HEK293 (cell line): ENCODE results near the gene C3.

Source experiments
- CTCF ChIA-PET: fragments of 350-600 bp; formaldehyde crosslinking; extraction: SDS; loops from one replicate; lab custom pipeline; 2021; ENCODE audit warnings: antibody characterized with exemption; lab: Yijun Ruan, JAX
- POLR2A ChIA-PET: fragments of 300-600 bp; formaldehyde crosslinking; extraction: SDS; loops from one replicate; lab custom pipeline; 2020; ENCODE audit warnings: antibody characterized with exemption, inconsistent platforms; lab: Yijun Ruan, JAX
- H3K27ac ChIP-seq: fragments of 200-500 bp; sonication (Bioruptor generic); 2 replicates; pipeline ENCODE4 v1.5.1; 2014; ENCODE audit warnings: low read depth, low read length, control low read depth, inconsistent platforms; ENCODE audit errors: extremely low read depth
- H3K36me3 ChIP-seq, 2 experiments: fragments of 200-500 bp in 1 of 2; sonication (Bioruptor generic) in 1 of 2; 1 replicate in 1 of 2; 2 replicates in 1 of 2; pipeline ENCODE4 v1.5.1; 2014 to 2017; ENCODE audit warnings: inconsistent platforms in 2 of 2, low read length in 2 of 2; ENCODE audit not compliant: control insufficient read depth in 2 of 2, insufficient read depth in 1 of 2
- H3K4me1 ChIP-seq: fragments of 200-500 bp; sonication (Bioruptor generic); 2 replicates; pipeline ENCODE4 v1.5.1; 2014; ENCODE audit warnings: mild to moderate bottlenecking, low read length, inconsistent platforms; ENCODE audit not compliant: control insufficient read depth, insufficient read depth
- H3K4me3 ChIP-seq: 2 replicates; pipeline ENCODE4 v1.5.1; 2011; ENCODE audit warnings: low read depth, mild to moderate bottlenecking, control low read depth, low read length, moderate library complexity
- H3K9me3 ChIP-seq: fragments of 200-500 bp; sonication (Bioruptor generic); 2 replicates; pipeline ENCODE4 v1.5.1; 2014; ENCODE audit warnings: low read depth, low read length, inconsistent platforms; ENCODE audit not compliant: control insufficient read depth, insufficient read depth
- BCL11A ChIP-seq: fragments of 450-650 bp; formaldehyde crosslinking; IDR thresholded peaks from 2 replicates; pipeline ENCODE4 v1.5.1; 2016; ENCODE audit warnings: low read depth, missing biosample characterization, missing genetic modification characterization
- EGR2 ChIP-seq: fragments of 450-650 bp; formaldehyde crosslinking; IDR thresholded peaks from 2 replicates; pipeline ENCODE4 v1.5.1; 2016; ENCODE audit warnings: low read depth, missing biosample characterization, missing genetic modification characterization
- HOXC10 ChIP-seq: sonication (generic); formaldehyde crosslinking; IDR thresholded peaks from 2 replicates; pipeline ENCODE4 v1.8.1; 2023; ENCODE audit warnings: mild to moderate bottlenecking, missing genetic modification reagents
- KLF1 ChIP-seq: fragments of 450-650 bp; formaldehyde crosslinking; IDR thresholded peaks from 2 replicates; pipeline ENCODE4 v1.5.1; 2016; ENCODE audit warnings: missing biosample characterization, missing genetic modification characterization
- KLF8 ChIP-seq: fragments of 450-650 bp; formaldehyde crosslinking; IDR thresholded peaks from 2 replicates; pipeline ENCODE4 v1.5.1; 2016; ENCODE audit warnings: missing biosample characterization, missing genetic modification characterization
- SALL2 ChIP-seq: fragments of 450-650 bp; formaldehyde crosslinking; IDR thresholded peaks from 2 replicates; pipeline ENCODE4 v1.5.0; 2017; ENCODE audit warnings: missing biosample characterization, mild to moderate bottlenecking, missing genetic modification characterization, borderline replicate concordance
- SETDB1 ChIP-seq: IDR thresholded peaks from one replicate; pipeline ENCODE4 v1.6.1; 2017; ENCODE audit warnings: mild to moderate bottlenecking, low read length, moderate library complexity, mixed read lengths; ENCODE audit not compliant: insufficient read length
- SP3 ChIP-seq: fragments of 450-650 bp; formaldehyde crosslinking; IDR thresholded peaks from 2 replicates; pipeline ENCODE4 v1.5.1; 2016; ENCODE audit warnings: missing biosample characterization, missing genetic modification characterization
- YY1 ChIP-seq: fragments of 450-650 bp; formaldehyde crosslinking; IDR thresholded peaks from 2 replicates; pipeline ENCODE4 v1.5.1; 2018; ENCODE audit warnings: missing biosample characterization, missing genetic modification characterization
- ZBTB20 ChIP-seq: fragments of 450-650 bp; formaldehyde crosslinking; IDR thresholded peaks from 2 replicates; pipeline ENCODE4 v1.5.1; 2016; ENCODE audit warnings: missing biosample characterization, missing genetic modification characterization
- ZBTB8A ChIP-seq: fragments of 450-650 bp; formaldehyde crosslinking; IDR thresholded peaks from 2 replicates; pipeline ENCODE4 v1.5.1; 2016; ENCODE audit warnings: missing biosample characterization, missing genetic modification characterization
- ZNF175 ChIP-seq: fragments of 450-650 bp; formaldehyde crosslinking; IDR thresholded peaks from 2 replicates; pipeline ENCODE4 v1.5.1; 2016; ENCODE audit warnings: missing biosample characterization, missing genetic modification characterization
- ZNF202 ChIP-seq: fragments of 450-650 bp; formaldehyde crosslinking; IDR thresholded peaks from 2 replicates; pipeline ENCODE4 v1.5.1; 2016; ENCODE audit warnings: missing biosample characterization, missing genetic modification characterization, borderline replicate concordance
- ZNF280D ChIP-seq: fragments of 450-650 bp; formaldehyde crosslinking; IDR thresholded peaks from 2 replicates; pipeline ENCODE4 v1.5.1; 2016; ENCODE audit warnings: missing biosample characterization, missing genetic modification characterization
- ZNF302 ChIP-seq: fragments of 450-650 bp; formaldehyde crosslinking; IDR thresholded peaks from 2 replicates; pipeline ENCODE4 v1.5.1; 2016; ENCODE audit warnings: missing biosample characterization, missing genetic modification characterization, low read depth
- ZNF423 ChIP-seq: fragments of 450-650 bp; formaldehyde crosslinking; IDR thresholded peaks from 2 replicates; pipeline ENCODE4 v1.5.1; 2016; ENCODE audit warnings: missing biosample characterization, missing genetic modification characterization
- ZNF513 ChIP-seq: fragments of 450-650 bp; IDR thresholded peaks from 2 replicates; pipeline ENCODE4 v1.5.1; 2018; ENCODE audit warnings: missing biosample characterization, missing genetic modification characterization
- ZNF518A ChIP-seq: fragments of 450-650 bp; formaldehyde crosslinking; conservative IDR thresholded peaks from 2 replicates; pipeline ENCODE4 v1.5.1; 2016; ENCODE audit warnings: low read depth, missing biosample characterization, missing genetic modification characterization
- ZNF549 ChIP-seq: fragments of 450-650 bp; IDR thresholded peaks from 2 replicates; pipeline ENCODE4 v1.5.1; 2018; ENCODE audit warnings: missing biosample characterization, missing genetic modification characterization, mild to moderate bottlenecking, inconsistent platforms, moderate library complexity
- ZNF654 ChIP-seq: fragments of 450-650 bp; formaldehyde crosslinking; IDR thresholded peaks from 2 replicates; pipeline ENCODE4 v1.5.1; 2016; ENCODE audit warnings: low read depth, missing biosample characterization, missing genetic modification characterization
- ZNF785 ChIP-seq: fragments of 450-650 bp; formaldehyde crosslinking; IDR thresholded peaks from 2 replicates; pipeline ENCODE4 v1.5.1; 2016; ENCODE audit warnings: missing biosample characterization, missing genetic modification characterization

Gene C3

GRCh38 chr19:6682607-6683128 lies 37.8 kb downstream of the C3 start:
- TF ChIP-seq EGR2 (tag by site-specific recombination), result no peak
- no peak for TF ChIP-seq SP3 (tag by site-specific recombination)
- no peak for TF ChIP-seq KLF1 (tag by site-specific recombination)
- no peak for TF ChIP-seq ZNF654
- no peak for TF ChIP-seq ZNF280D (tag by site-specific recombination)
- no peak for TF ChIP-seq ZNF785 (tag by site-specific recombination)
- TF ChIP-seq ZNF302, result no peak
- TF ChIP-seq BCL11A (tag by site-specific recombination), result no peak
- POLR2A ChIA-PET, result no interaction called here
- no peak overlapping the region for H3K27ac ChIP-seq

GRCh38 chr19:6680141-6680540 lies 40.3 kb downstream of the C3 start:
- Histone ChIP-seq H3K36me3 (no peaks in the 10 kb centered on the region), H3K4me3 (no peak overlapping the region), H3K9me3 (no peaks in the 10 kb centered on the region), H3K4me1 (no peaks in the 10 kb centered on the region), H3K27ac (no peak overlapping the region)
- TF ChIP-seq ZNF280D (tag by site-specific recombination) (no peak), YY1 (tag by site-specific recombination) (no peak), ZNF549 (no peak), ZNF175 (tag by site-specific recombination) (no peak), HOXC10 (CRISPR knock-in tag) (no peak), SP3 (tag by site-specific recombination) (no peak), ZNF202 (no peak), ZBTB8A (tag by site-specific recombination) (no peak), SALL2 (tag by site-specific recombination) (no peak), ZNF513 (no peak), ZBTB20 (tag by site-specific recombination) (no peak), SETDB1 (no peak), ZNF518A (tag by site-specific recombination) (no peak), KLF8 (no peak), ZNF654 (no peak), ZNF423 (tag by site-specific recombination) (no peak)
- ChIA-PET CTCF (interaction anchor here (2.1 kb wide), 1 partner anchor 183 kb away, joined by 5 read pairs; no protein-coding TSS in a partner anchor), POLR2A (no interaction called here)

More at GRCh38 chr19:6682607-6683128, 37.8 kb downstream of the C3 start:
- H3K9me3 ChIP-seq, result no peaks in the 10 kb centered on the region
- H3K4me3 ChIP-seq, result no peak overlapping the region
- H3K4me1 ChIP-seq, result no peaks in the 10 kb centered on the region
- CTCF ChIA-PET, result interaction anchor here (0.7 kb wide), 1 partner anchor 180 kb away, joined by 3 read pairs; no protein-coding TSS in a partner anchor
- H3K36me3 ChIP-seq, result no peaks in the 10 kb centered on the region
